GM21619 (cell line): Measurements from ENCODE around the gene KCNQ4.
A peak's percentile ranks its signal among the peaks of the same experiment; 100 is the strongest.

Experiments
- ATAC-seq: cut with Tn5 transposase; IDR thresholded peaks from one replicate; pipeline ENCODE4 v1.9.1; 2021; ENCODE audit not compliant: unreplicated experiment

KCNQ4 gene

GRCh38 chr1:40794974-40795715 is 11.6 kb downstream of the KCNQ4 start:
- no peak for ATAC-seq

- no peak for ATAC-seq
Measured at GRCh38 chr1:40795811-40796586, 12.4 kb downstream of the KCNQ4 start.

DNA sequence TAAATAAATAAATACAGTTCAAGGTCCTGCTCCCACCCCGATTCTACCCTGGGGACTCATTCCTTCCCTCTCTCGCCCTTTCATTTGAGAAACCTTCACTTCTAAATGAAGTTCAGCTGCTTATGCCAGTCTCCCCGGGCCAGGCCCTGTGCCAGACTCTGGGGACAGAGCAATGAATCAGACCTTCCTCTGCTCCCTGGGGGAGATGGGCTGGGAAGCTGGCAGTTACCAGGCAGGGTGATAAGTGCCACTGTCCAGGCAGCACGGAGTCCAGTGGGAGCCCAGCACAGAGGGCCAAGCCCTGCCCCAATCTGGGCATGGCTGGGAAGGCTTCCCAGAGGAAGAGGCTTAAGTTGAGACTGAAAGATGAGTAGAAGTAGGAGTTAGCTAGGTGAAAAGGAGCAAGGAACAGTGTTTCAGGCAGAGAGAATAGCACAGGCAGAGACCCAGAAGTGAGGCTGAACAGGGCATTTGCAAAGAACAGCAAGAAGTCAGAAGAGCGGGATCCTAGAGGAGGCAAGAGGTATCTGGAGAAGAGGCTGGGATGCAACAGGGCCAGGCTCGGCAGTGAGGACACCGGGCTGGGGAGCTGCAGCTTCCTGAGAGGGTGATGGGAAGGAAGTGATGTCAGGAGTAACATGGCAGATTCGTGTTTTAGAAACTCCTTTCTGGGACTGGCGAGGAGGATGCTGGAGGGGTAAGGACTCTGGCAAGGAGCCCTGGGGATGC is 13.5 kb downstream of the KCNQ4 start:
- ATAC-seq: no peak

DNA sequence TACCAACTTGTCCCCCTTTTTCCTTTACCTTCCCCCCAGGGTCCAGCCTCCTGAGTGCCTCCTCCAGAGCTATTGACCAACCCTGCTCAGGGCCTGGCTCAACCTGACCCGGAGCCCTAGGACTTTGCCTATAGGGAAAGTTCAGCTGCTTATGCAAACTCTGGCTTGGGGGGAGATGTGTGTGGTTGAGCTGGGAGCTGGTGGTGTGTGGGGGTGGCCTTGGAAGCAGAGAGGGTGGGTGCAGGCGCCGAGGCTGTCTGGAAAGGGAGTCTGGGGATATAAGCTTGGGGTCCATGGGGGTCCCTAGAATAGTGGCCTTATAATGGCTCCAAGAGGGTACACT is 14.1 kb downstream of the KCNQ4 start:
- ATAC-seq: no peak

DNA sequence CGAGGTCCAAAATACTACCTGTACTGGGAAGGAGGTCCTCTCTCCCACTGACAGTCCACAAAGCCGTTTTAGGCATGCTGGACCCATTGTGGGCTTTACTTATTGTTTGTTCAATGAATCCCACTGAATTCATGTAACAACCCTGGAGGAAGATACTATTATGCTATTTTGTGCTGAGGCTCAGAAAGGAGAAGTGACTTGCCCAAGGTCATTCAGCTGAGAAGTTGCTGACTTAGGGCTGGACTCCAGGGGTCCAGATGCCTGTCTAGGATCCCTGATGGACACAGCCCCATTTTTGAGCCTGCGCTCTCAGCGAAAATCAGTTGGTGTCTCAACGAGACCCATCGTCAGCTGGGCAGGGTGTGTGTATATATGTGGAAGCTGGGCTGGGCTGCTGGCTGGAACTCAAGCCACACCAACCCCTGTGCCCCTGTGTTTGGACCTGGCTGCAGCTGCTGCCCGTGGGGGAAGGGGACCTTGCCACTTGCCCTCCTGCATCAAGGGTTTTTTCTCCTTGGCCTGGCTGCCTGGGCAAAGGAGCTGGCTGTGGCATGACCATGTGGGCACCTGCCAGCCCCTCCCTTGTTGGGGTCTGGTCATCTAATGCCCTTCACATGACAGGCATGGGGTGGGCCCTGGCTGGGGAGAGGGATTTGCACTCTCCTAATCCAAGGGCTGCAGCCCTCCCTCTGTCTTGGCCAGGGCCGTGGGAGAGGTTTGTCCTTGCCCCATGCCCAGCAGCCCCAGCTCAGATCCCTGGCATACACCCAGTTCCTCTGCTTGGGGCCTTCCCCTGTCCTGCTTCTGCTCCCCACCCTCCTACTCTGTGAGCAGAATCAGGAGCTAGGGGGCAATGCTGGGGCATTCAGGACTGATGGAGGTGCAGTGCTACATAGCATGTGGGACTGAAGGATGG is 15.0 kb downstream of the KCNQ4 start:
- ATAC-seq: no peak

- no peak for ATAC-seq
Measured at GRCh38 chr1:40799351-40799867, 15.8 kb downstream of the KCNQ4 start.

- no peak for ATAC-seq
Measured at GRCh38 chr1:40801742-40802077, 18.1 kb downstream of the KCNQ4 start.

GRCh38 chr1:40802078-40802741 is 18.6 kb downstream of the KCNQ4 start:
- peak; percentile 59 for ATAC-seq

DNA sequence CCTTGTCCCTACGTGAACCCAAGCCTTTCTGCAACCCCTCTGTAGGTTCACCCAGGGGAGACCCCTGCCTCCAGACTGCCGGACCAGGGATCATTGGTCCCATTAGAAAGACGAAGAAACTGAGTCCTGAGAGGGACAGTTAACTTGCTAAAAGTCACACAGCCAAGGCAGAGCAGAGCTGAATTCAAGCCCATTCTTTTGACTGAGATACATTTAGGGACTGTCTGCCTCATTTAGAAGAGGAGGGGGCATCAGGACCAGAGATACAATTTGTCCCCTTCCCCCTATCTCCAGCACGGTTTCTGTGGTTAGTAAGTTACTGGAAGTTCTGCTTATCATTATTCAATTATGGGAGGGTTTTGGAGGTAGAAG is 19.1 kb downstream of the KCNQ4 start:
- no peak for ATAC-seq

- no peak for ATAC-seq
Measured at GRCh38 chr1:40803447-40803846, 19.9 kb downstream of the KCNQ4 start.

DNA sequence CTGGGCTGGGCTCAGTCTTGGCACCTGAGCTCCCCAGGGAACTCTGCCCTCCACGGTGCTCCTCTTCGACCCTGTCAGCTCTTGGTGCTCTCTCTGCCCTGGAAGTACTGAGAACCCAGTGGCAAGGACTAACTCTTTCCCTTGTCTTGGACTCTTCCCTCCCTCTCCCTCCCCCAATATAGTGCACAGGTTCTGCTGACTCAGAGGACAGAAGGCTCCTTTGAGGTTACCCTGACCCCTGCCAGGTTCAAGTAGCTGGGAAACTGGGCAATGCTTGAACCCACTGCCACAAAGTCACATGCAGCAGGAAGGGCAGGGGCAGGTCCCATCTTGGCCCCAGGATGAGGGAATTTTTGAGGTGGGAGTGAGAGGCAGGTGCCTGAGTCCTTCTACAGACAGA is 20.3 kb downstream of the KCNQ4 start:
- ATAC-seq: no peak

DNA sequence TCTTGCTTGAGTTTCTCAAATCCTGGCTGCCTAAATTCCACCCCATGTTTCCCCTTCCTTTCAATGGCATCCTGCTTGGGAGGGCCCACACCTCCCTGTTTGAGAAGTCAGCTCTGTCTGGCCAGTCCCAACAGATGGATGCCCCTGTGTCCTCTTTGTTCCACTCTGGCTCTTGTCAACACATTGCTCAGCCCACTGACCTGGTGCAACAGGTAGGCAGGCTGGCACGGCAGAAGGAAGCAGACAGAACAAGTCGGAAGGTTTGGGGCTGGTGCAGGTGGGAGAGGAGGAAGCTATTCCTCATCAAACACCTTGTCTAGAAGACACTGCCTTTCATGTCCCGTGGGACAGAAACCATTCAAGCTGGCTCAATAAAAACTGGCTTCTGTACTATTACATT is 22.7 kb downstream of the KCNQ4 start:
- no peak for ATAC-seq

GRCh38 chr1:40806731-40807695 is 23.4 kb downstream of the KCNQ4 start:
- no peak for ATAC-seq

DNA sequence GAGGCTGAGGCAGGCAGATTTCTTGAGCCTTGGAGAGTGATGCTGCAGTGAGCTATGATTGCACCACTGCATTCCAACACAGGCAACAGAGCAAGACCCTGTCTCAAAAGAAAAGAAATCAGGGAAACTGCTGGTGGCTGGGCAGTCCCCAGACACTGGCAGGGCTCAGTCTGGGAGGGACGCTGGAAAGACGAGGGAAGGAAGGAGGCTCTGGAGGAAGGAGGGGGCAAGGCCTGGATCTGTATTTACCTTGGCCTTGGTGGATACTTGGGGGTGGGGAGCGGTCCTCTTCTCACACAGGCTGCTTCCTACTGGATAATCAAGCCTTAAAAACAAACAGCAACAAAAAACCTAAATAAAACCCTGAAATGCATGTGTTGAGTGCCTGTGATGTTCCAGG is 24.4 kb downstream of the KCNQ4 start:
- no peak for ATAC-seq

GRCh38 chr1:40808444-40808843 is 24.9 kb downstream of the KCNQ4 start:
- ATAC-seq: no peak

- no peak for ATAC-seq
Measured at GRCh38 chr1:40808909-40809308, 25.3 kb downstream of the KCNQ4 start.

- no peak for ATAC-seq
Measured at GRCh38 chr1:40810927-40811326, 27.3 kb downstream of the KCNQ4 start.

DNA sequence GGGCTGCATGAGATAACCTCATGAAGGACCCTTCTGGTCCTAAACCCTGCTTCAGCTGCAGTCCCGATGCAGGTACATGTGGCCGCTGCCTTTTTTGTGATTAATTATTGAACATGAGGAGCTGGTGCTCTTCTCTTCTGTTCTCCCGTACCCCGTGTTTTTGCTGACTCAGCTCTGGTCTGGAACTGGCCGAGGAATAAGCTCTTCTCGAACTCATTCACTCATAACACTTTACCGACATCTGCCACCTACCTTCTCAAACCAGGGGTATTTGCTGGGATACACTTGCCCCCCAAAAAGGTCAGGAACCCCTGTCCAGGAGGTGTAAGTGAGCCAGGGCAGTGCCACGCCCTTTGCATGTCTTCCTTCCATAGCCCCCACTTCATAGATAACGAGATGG is 31.8 kb downstream of the KCNQ4 start:
- no peak for ATAC-seq

GRCh38 chr1:40817791-40818263 is 34.2 kb downstream of the KCNQ4 start:
- ATAC-seq: no peak
